GM10266 (cell line): ENCODE results near the gene GPR22.
A peak's percentile ranks its signal among the peaks of the same experiment; 100 is the strongest.

Source experiments
- DNase-seq: peaks from one replicate; pipeline ENCODE4 v3.0.0; 2012; ENCODE audit errors: extremely low spot score
- CTCF ChIP-seq: IDR thresholded peaks from 2 replicates; pipeline ENCODE4 v1.5.1; 2012; ENCODE audit warnings: mild to moderate bottlenecking, low read depth; ENCODE audit not compliant: control insufficient read depth, insufficient read depth; ENCODE audit errors: missing control alignments

GPR22 gene

DNA sequence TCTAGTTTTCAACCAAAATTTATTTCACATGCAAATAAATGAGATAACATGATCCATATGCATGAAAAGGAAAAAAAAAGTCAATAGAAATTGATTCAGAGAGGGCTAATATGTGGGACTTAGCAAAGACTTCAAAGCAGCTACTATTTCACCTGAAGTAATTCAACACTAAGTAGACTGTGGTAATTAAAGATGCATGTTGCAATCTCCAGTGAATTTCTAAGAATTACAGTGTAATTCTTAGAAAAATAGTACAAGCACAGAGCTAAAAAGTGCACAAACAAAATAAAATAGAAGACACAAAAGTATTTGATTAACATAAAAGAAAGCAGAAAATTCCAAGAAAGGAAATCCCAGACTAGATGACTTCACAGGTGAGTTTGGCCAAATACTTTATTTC lies 25.7 kb downstream of the GPR22 start:
- TF ChIP-seq CTCF: no peak
- DNase-seq: no peak

DNA sequence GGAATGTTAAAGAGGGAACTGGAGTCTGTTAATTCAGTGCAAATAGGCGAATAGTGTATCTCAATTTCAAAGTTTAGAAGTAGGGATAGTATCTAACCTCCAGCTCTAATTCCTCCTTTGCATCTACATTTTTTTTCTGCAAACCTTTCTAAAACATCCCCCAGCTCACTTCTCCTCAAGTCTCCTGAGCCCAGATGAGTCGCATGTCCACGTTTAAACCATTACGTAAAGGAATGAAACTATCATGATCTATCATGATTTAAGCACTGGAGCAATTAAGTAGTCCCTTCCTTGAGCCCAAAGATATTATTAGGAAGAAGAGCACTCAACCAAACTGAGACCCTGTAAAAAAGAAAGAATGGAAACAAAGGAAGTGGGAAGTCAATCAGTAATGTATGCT lies 29.9 kb downstream of the GPR22 start:
- DNase-seq: no peak
- no peak for TF ChIP-seq CTCF

DNA sequence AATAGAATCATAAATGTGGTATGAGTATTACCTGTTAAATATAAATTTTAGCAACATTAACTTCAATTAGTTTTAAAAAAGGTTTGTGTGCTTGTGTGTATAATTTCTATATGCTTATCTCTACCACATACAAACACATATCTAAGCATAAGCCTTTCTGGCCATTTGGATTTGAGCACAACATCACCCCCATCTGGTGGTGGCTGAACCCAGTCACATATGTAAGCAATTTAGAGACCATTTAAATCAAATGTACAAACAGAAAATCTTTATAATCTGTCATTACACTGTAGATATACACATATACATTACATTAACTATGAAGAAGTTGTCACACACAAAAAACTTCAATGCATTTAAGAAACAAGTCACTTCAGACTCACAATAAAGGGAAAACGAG lies 31.7 kb downstream of the GPR22 start:
- TF ChIP-seq CTCF: peak; percentile 39
- DNase-seq: peak; percentile 14

GRCh38 chr7:107502154-107502553 lies 32.3 kb downstream of the GPR22 start:
- DNase-seq: no peak
- TF ChIP-seq CTCF: no peak

GRCh38 chr7:107502797-107503196 lies 32.9 kb downstream of the GPR22 start:
- DNase-seq: no peak
- TF ChIP-seq CTCF: no peak

DNA sequence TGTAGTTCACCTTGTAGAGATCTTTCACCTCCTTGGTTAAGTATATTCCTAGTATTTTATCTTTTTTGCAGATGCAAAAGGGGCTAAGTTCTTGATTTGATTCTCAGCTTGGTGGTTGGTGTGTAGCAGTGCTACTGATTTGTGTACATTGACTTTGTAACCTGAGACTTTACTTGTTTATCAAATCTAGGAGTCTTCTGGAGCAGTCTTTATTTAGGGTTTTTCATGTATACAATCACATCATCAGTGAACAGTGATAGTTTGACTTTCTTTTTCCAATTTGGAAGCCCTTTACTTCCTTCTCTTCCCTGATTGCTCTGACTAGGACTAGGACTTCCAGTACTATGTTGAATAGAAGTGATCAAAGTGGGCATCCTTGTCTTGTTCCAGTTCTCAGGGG lies 33.8 kb downstream of the GPR22 start:
- DNase-seq: no peak

DNA sequence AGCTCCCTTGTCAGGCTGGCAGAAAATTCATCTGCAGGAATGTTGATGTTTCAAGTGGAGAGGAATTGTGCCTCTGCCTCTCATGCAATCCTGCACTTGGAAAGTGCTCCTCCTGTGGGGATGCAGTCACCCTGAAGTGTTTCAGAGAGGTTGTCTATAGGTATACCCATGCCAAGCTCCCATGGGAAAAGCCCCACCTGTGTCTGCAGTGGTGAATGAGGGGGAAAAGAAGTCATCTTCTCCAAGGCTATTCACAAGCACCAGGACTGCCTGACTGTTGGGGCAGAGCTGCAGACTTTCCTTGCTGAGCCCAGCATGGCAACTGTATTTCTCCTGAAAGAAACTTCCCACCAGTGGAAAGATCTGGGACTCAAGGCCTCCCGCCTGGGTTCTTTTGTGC lies 35.5 kb downstream of the GPR22 start:
- DNase-seq: no peak
- no peak for TF ChIP-seq CTCF

More for the DNA sequence above, 33.8 kb downstream of the GPR22 start:
- TF ChIP-seq CTCF: no peak
